Liver (tissue), 3 donors: ENCODE data around the gene LRMDA.

Source experiments
- EGR1 ChIP-seq, 2 donors: IDR thresholded peaks; 2 replicates each; pipeline ENCODE4 v1.6.1; 2016 to 2018; ENCODE audit warnings: antibody characterized with exemption in 2 of 2, low read depth in 2 of 2
- JUND ChIP-seq, 2 donors: IDR thresholded peaks; 2 replicates each; pipeline ENCODE4 v1.6.1; 2016; ENCODE audit warnings: antibody characterized with exemption in 2 of 2
- TF ChIP-seq, protein P1 (sequence below): fragments of 150-350 bp; IDR thresholded peaks from 2 replicates; pipeline ENCODE4 v1.5.1; 2017; ENCODE audit warnings: improper control_type of control experiment, low read depth, low read length; ENCODE audit not compliant: missing input control
- TF ChIP-seq, protein P2 (sequence below): IDR thresholded peaks from 2 replicates; pipeline ENCODE4 v1.6.1; 2016; ENCODE audit warnings: antibody characterized with exemption
- donor health status: healthy.
- donor health status: healthy.

DNA sequence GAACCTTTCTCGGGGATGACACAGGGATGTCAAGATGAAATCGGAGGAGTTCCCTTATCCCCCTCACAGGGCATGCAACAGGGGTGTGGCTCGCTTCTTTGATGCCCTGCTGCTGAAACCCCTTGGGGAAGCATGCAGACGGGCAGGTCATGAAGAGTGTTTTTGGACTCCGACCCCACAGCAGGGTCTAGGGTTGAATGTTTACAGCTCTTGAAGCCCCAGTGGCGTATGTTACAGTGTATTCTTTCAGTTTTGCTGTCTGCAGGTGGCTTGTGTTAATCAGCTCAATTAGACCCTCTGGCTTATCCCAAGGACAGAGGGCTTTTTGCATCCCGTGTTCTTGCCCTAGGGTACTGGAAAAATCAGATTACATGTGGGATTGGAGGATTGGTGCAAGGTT lies 446.5 kb downstream of the LRMDA start:
- TF ChIP-seq, protein P1, sequence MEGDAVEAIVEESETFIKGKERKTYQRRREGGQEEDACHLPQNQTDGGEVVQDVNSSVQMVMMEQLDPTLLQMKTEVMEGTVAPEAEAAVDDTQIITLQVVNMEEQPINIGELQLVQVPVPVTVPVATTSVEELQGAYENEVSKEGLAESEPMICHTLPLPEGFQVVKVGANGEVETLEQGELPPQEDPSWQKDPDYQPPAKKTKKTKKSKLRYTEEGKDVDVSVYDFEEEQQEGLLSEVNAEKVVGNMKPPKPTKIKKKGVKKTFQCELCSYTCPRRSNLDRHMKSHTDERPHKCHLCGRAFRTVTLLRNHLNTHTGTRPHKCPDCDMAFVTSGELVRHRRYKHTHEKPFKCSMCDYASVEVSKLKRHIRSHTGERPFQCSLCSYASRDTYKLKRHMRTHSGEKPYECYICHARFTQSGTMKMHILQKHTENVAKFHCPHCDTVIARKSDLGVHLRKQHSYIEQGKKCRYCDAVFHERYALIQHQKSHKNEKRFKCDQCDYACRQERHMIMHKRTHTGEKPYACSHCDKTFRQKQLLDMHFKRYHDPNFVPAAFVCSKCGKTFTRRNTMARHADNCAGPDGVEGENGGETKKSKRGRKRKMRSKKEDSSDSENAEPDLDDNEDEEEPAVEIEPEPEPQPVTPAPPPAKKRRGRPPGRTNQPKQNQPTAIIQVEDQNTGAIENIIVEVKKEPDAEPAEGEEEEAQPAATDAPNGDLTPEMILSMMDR: no peak
- TF ChIP-seq EGR1 (IDR thresholded peaks at IDR 0.05; ENCODE audit: low read depth in 2 of 2) (no peak), JUND (IDR thresholded peaks at IDR 0.05) (no peak)
- TF ChIP-seq, protein P2, sequence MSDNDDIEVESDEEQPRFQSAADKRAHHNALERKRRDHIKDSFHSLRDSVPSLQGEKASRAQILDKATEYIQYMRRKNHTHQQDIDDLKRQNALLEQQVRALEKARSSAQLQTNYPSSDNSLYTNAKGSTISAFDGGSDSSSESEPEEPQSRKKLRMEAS: no peak
